ENCODE data around the gene COL28A1.

Gene COL28A1

GRCh38 chr7:7318601-7319000 is 217.1 kb downstream of the COL28A1 start:
- Histone ChIP-seq H3K4me3 (ENCODE audit: insufficient read depth, low read length, poor library complexity, severe bottlenecking) (no peak overlapping the region), H3K36me3 (ENCODE audit: low read length) (no peaks in the 10 kb centered on the region), H4K20me1 (ENCODE audit: low read depth, low read length) (no peaks in the 10 kb centered on the region), H3K27me3 (ENCODE audit: low read length) (no peaks in the 10 kb centered on the region), H3K4me2 (ENCODE audit: low read depth, low read length, poor library complexity, severe bottlenecking) (no peak overlapping the region), H3K9me2 (replicated peaks; ENCODE audit: insufficient read depth, low read length) (no peaks in the 10 kb centered on the region), H3K9me3 (ENCODE audit: insufficient read depth, low read length) (no peaks in the 10 kb centered on the region), H2AFZ (ENCODE audit: low read depth, low read length, severe bottlenecking) (no peak overlapping the region), H3K79me2 (ENCODE audit: insufficient read depth, low read length) (no peaks in the 10 kb centered on the region), H3F3A (ENCODE audit: insufficient read depth) (no peaks in the 10 kb centered on the region), H3K9ac (ENCODE audit: low read length) (no peak overlapping the region), H3K27ac (ENCODE audit: low read depth, low read length) (no peak overlapping the region)
- TF ChIP-seq EZH2phosphoT487 (conservative IDR thresholded peaks at IDR 0.05; ENCODE audit: low read length) (no peak), CTCF (IDR thresholded peaks at IDR 0.05; ENCODE audit: insufficient read depth, low read length, poor library complexity, severe bottlenecking) (no peak)

GRCh38 chr7:7317850-7318249 is 217.8 kb downstream of the COL28A1 start:
- no peak overlapping the region for H3K9ac ChIP-seq (ENCODE audit: low read length)
- H3K27ac ChIP-seq (ENCODE audit: low read depth, low read length): no peak overlapping the region
- H3F3A ChIP-seq (ENCODE audit: insufficient read depth): no peaks in the 10 kb centered on the region
- no peaks in the 10 kb centered on the region for H3K36me3 ChIP-seq (ENCODE audit: low read length)
- no peaks in the 10 kb centered on the region for H3K27me3 ChIP-seq (ENCODE audit: low read length)
- no peak for TF ChIP-seq CTCF (IDR thresholded peaks at IDR 0.05; ENCODE audit: insufficient read depth, low read length, poor library complexity, severe bottlenecking)
- no peak for TF ChIP-seq EZH2phosphoT487 (conservative IDR thresholded peaks at IDR 0.05; ENCODE audit: low read length)
- no peak overlapping the region for H3K4me3 ChIP-seq (ENCODE audit: insufficient read depth, low read length, poor library complexity, severe bottlenecking)
- no peaks in the 10 kb centered on the region for H3K9me3 ChIP-seq (ENCODE audit: insufficient read depth, low read length)
- no peak overlapping the region for H3K4me2 ChIP-seq (ENCODE audit: low read depth, low read length, poor library complexity, severe bottlenecking)
- H2AFZ ChIP-seq (ENCODE audit: low read depth, low read length, severe bottlenecking): no peak overlapping the region
- no peaks in the 10 kb centered on the region for H4K20me1 ChIP-seq (ENCODE audit: low read depth, low read length)
- no peaks in the 10 kb centered on the region for H3K9me2 ChIP-seq (replicated peaks; ENCODE audit: insufficient read depth, low read length)
- H3K79me2 ChIP-seq (ENCODE audit: insufficient read depth, low read length): no peaks in the 10 kb centered on the region

- Histone ChIP-seq H3K79me2 (ENCODE audit: insufficient read depth, low read length) (no peaks in the 10 kb centered on the region), H3K9me2 (replicated peaks; ENCODE audit: insufficient read depth, low read length) (no peaks in the 10 kb centered on the region), H3K36me3 (ENCODE audit: low read length) (no peaks in the 10 kb centered on the region), H4K20me1 (ENCODE audit: low read depth, low read length) (no peaks in the 10 kb centered on the region), H3K9ac (ENCODE audit: low read length) (no peak overlapping the region), H3K27ac (ENCODE audit: low read depth, low read length) (no peak overlapping the region), H3K27me3 (ENCODE audit: low read length) (no peaks in the 10 kb centered on the region), H2AFZ (ENCODE audit: low read depth, low read length, severe bottlenecking) (no peak overlapping the region), H3K4me2 (ENCODE audit: low read depth, low read length, poor library complexity, severe bottlenecking) (no peak overlapping the region), H3F3A (ENCODE audit: insufficient read depth) (no peaks in the 10 kb centered on the region), H3K9me3 (ENCODE audit: insufficient read depth, low read length) (no peaks in the 10 kb centered on the region), H3K4me3 (ENCODE audit: insufficient read depth, low read length, poor library complexity, severe bottlenecking) (no peak overlapping the region)
- TF ChIP-seq CTCF (IDR thresholded peaks at IDR 0.05; ENCODE audit: insufficient read depth, low read length, poor library complexity, severe bottlenecking) (no peak), EZH2phosphoT487 (conservative IDR thresholded peaks at IDR 0.05; ENCODE audit: low read length) (no peak)
Observed at GRCh38 chr7:7315851-7316250, 219.8 kb downstream of the COL28A1 start.

Measured in SU-DHL-6 (cell line).